ENCODE data around the gene TPBGL. TPM values are rescaled to one million over a fixed set of nuclear protein-coding genes. Genes with fewer than 3 reads are reported as not detected.

TPBGL gene
- polyA plus RNA-seq, 1 donor, result 0.39 TPM

- H3K27me3 ChIP-seq (ENCODE audit: control insufficient read depth, insufficient read depth, low read length), result no peaks in the 10 kb centered on the region
- no peak overlapping the region for H3K27ac ChIP-seq (ENCODE audit: low read length)
- no peaks in the 10 kb centered on the region for H3K9me3 ChIP-seq (ENCODE audit: control insufficient read depth, low read depth, low read length)
- no peak for DNase-seq
- WGBS (ENCODE audit: insufficient coverage, low lambda C conversion rate), result 100% methylated on average over 1 of the region's 5 CpGs
- peaks cover 64% of the 10 kb centered on the region for H3K36me3 ChIP-seq (ENCODE audit: control insufficient read depth, insufficient read depth, low read length)
- peaks cover 19% of the 10 kb centered on the region for H3K4me1 ChIP-seq (ENCODE audit: control insufficient read depth, insufficient read depth, low read length)
- no peak overlapping the region for H3K4me3 ChIP-seq (ENCODE audit: low read length)
These were observed 41.1 kb upstream of the TPBGL start for GRCh38 chr11:75199412-75199955.

GRCh38 chr11:75200051-75200450 is 40.5 kb upstream of the TPBGL start:
- Histone ChIP-seq H3K27me3 (ENCODE audit: control insufficient read depth, insufficient read depth, low read length) (no peaks in the 10 kb centered on the region), H3K4me3 (ENCODE audit: low read length) (no peak overlapping the region), H3K4me1 (ENCODE audit: control insufficient read depth, insufficient read depth, low read length) (peaks cover 25% of the 10 kb centered on the region), H3K27ac (ENCODE audit: low read length) (no peak overlapping the region), H3K36me3 (ENCODE audit: control insufficient read depth, insufficient read depth, low read length) (peaks cover 61% of the 10 kb centered on the region), H3K9me3 (ENCODE audit: control insufficient read depth, low read depth, low read length) (no peaks in the 10 kb centered on the region)
- WGBS (ENCODE audit: insufficient coverage, low lambda C conversion rate), result no CpG with 5 or more reads among the region's 10 CpGs
- no peak for DNase-seq

- Histone ChIP-seq H3K4me3 (ENCODE audit: low read length) (no peak overlapping the region), H3K9me3 (ENCODE audit: control insufficient read depth, low read depth, low read length) (no peaks in the 10 kb centered on the region), H3K27ac (ENCODE audit: low read length) (no peak overlapping the region), H3K27me3 (ENCODE audit: control insufficient read depth, insufficient read depth, low read length) (no peaks in the 10 kb centered on the region), H3K4me1 (ENCODE audit: control insufficient read depth, insufficient read depth, low read length) (peaks cover 30% of the 10 kb centered on the region), H3K36me3 (ENCODE audit: control insufficient read depth, insufficient read depth, low read length) (peaks cover 56% of the 10 kb centered on the region)
- no CpG with 5 or more reads among the region's 2 CpGs for WGBS (ENCODE audit: insufficient coverage, low lambda C conversion rate)
- DNase-seq, result no peak
These were observed 40.0 kb upstream of the TPBGL start for GRCh38 chr11:75200531-75200930.

- H3K27ac ChIP-seq (ENCODE audit: low read length), result no peak overlapping the region
- no peak overlapping the region for H3K4me3 ChIP-seq (ENCODE audit: low read length)
- H3K4me1 ChIP-seq (ENCODE audit: control insufficient read depth, insufficient read depth, low read length), result peaks cover 34% of the 10 kb centered on the region
- H3K27me3 ChIP-seq (ENCODE audit: control insufficient read depth, insufficient read depth, low read length), result no peaks in the 10 kb centered on the region
- no CpG with 5 or more reads among the region's 3 CpGs for WGBS (ENCODE audit: insufficient coverage, low lambda C conversion rate)
- peaks cover 44% of the 10 kb centered on the region for H3K36me3 ChIP-seq (ENCODE audit: control insufficient read depth, insufficient read depth, low read length)
- H3K9me3 ChIP-seq (ENCODE audit: control insufficient read depth, low read depth, low read length), result no peaks in the 10 kb centered on the region
- no peak for DNase-seq
These were observed 38.8 kb upstream of the TPBGL start for GRCh38 chr11:75201771-75202170.

GRCh38 chr11:75202195-75202594 is 38.4 kb upstream of the TPBGL start:
- Histone ChIP-seq H3K9me3 (ENCODE audit: control insufficient read depth, low read depth, low read length) (no peaks in the 10 kb centered on the region), H3K4me3 (ENCODE audit: low read length) (no peak overlapping the region), H3K27ac (ENCODE audit: low read length) (no peak overlapping the region), H3K4me1 (ENCODE audit: control insufficient read depth, insufficient read depth, low read length) (peaks cover 34% of the 10 kb centered on the region), H3K27me3 (ENCODE audit: control insufficient read depth, insufficient read depth, low read length) (no peaks in the 10 kb centered on the region), H3K36me3 (ENCODE audit: control insufficient read depth, insufficient read depth, low read length) (peaks cover 41% of the 10 kb centered on the region)
- DNase-seq, result no peak
- WGBS (ENCODE audit: insufficient coverage, low lambda C conversion rate), result no CpG with 5 or more reads among the region's 6 CpGs

- Histone ChIP-seq H3K27ac (ENCODE audit: low read length) (peak overlapping the region; percentile 87), H3K27me3 (ENCODE audit: control insufficient read depth, insufficient read depth, low read length) (no peaks in the 10 kb centered on the region), H3K36me3 (ENCODE audit: control insufficient read depth, insufficient read depth, low read length) (peaks cover 32% of the 10 kb centered on the region), H3K4me3 (ENCODE audit: low read length) (no peak overlapping the region), H3K4me1 (ENCODE audit: control insufficient read depth, insufficient read depth, low read length) (peaks cover 34% of the 10 kb centered on the region), H3K9me3 (ENCODE audit: control insufficient read depth, low read depth, low read length) (no peaks in the 10 kb centered on the region)
- no peak for DNase-seq
- no CpG with 5 or more reads among the region's 13 CpGs for WGBS (ENCODE audit: insufficient coverage, low lambda C conversion rate)
These were observed 37.4 kb upstream of the TPBGL start for GRCh38 chr11:75203138-75203537.

- Histone ChIP-seq H3K4me3 (ENCODE audit: low read length) (no peak overlapping the region), H3K4me1 (ENCODE audit: control insufficient read depth, insufficient read depth, low read length) (peaks cover 34% of the 10 kb centered on the region), H3K36me3 (ENCODE audit: control insufficient read depth, insufficient read depth, low read length) (peaks cover 27% of the 10 kb centered on the region), H3K27me3 (ENCODE audit: control insufficient read depth, insufficient read depth, low read length) (no peaks in the 10 kb centered on the region), H3K9me3 (ENCODE audit: control insufficient read depth, low read depth, low read length) (no peaks in the 10 kb centered on the region), H3K27ac (ENCODE audit: low read length) (peak overlapping the region; percentile 87)
- WGBS (ENCODE audit: insufficient coverage, low lambda C conversion rate), result 80% methylated on average over 1 of the region's 2 CpGs
- DNase-seq, result no peak
These were observed 36.9 kb upstream of the TPBGL start for GRCh38 chr11:75203641-75204011.

- peak; percentile 94 to 97 for DNase-seq
- Histone ChIP-seq H3K27me3 (ENCODE audit: control insufficient read depth, insufficient read depth, low read length) (no peaks in the 10 kb centered on the region), H3K27ac (ENCODE audit: low read length) (peak overlapping the region; percentile 87), H3K36me3 (ENCODE audit: control insufficient read depth, insufficient read depth, low read length) (peaks cover 22% of the 10 kb centered on the region), H3K4me1 (ENCODE audit: control insufficient read depth, insufficient read depth, low read length) (peaks cover 34% of the 10 kb centered on the region), H3K9me3 (ENCODE audit: control insufficient read depth, low read depth, low read length) (no peaks in the 10 kb centered on the region), H3K4me3 (ENCODE audit: low read length) (no peak overlapping the region)
- WGBS (ENCODE audit: insufficient coverage, low lambda C conversion rate), result no CpG with 5 or more reads among the region's 10 CpGs
These were observed 36.4 kb upstream of the TPBGL start for GRCh38 chr11:75204012-75204674.

- no peak overlapping the region for H3K4me3 ChIP-seq (ENCODE audit: low read length)
These were observed 35.6 kb upstream of the TPBGL start for GRCh38 chr11:75204685-75205563.

GRCh38 chr11:75205564-75206020 is 35.0 kb upstream of the TPBGL start:
- H3K4me3 ChIP-seq (ENCODE audit: low read length), result no peak overlapping the region
- H3K9me3 ChIP-seq (ENCODE audit: control insufficient read depth, low read depth, low read length), result no peaks in the 10 kb centered on the region
- H3K27me3 ChIP-seq (ENCODE audit: control insufficient read depth, insufficient read depth, low read length), result no peaks in the 10 kb centered on the region
- DNase-seq, result peak; percentile 70 to 90
- peak overlapping the region; percentile 87 for H3K27ac ChIP-seq (ENCODE audit: low read length)
- peaks cover 34% of the 10 kb centered on the region for H3K4me1 ChIP-seq (ENCODE audit: control insufficient read depth, insufficient read depth, low read length)
- no CpG with 5 or more reads among the region's 5 CpGs for WGBS (ENCODE audit: insufficient coverage, low lambda C conversion rate)
- H3K36me3 ChIP-seq (ENCODE audit: control insufficient read depth, insufficient read depth, low read length), result peaks cover 10% of the 10 kb centered on the region

More at GRCh38 chr11:75204685-75205563, 35.6 kb upstream of the TPBGL start:
- peaks cover 34% of the 10 kb centered on the region for H3K4me1 ChIP-seq (ENCODE audit: control insufficient read depth, insufficient read depth, low read length)
- peak; percentile 89 to 91 for DNase-seq
- no peaks in the 10 kb centered on the region for H3K27me3 ChIP-seq (ENCODE audit: control insufficient read depth, insufficient read depth, low read length)
- H3K9me3 ChIP-seq (ENCODE audit: control insufficient read depth, low read depth, low read length), result no peaks in the 10 kb centered on the region
- H3K36me3 ChIP-seq (ENCODE audit: control insufficient read depth, insufficient read depth, low read length), result peaks cover 16% of the 10 kb centered on the region
- peak overlapping the region; percentile 87 for H3K27ac ChIP-seq (ENCODE audit: low read length)
- WGBS (ENCODE audit: insufficient coverage, low lambda C conversion rate), result no CpG with 5 or more reads among the region's 9 CpGs
